SW480 (cell line): ENCODE data around the gene AIG1.
"Not testable (repeated sequence)": the region's sequence is repeated elsewhere in the genome, so short reads cannot be mapped to it uniquely, and the experiment has no call there.

ENCODE experiments used
- DNase-seq: peaks from one replicate; pipeline ENCODE4 v3.0.0-alpha.2; 2016; ENCODE audit warnings: low spot score

The AIG1 gene

GRCh38 chr6:143276436-143276835 lies 215.7 kb downstream of the AIG1 start:
- DNase-seq = no peak

- peak; percentile 8 for DNase-seq
Measured at GRCh38 chr6:143279385-143279784, 218.7 kb downstream of the AIG1 start.

- DNase-seq = no peak
Measured at GRCh38 chr6:143283887-143284645, 223.4 kb downstream of the AIG1 start.

- no peak for DNase-seq
Measured at GRCh38 chr6:143286251-143286795, 225.6 kb downstream of the AIG1 start.

GRCh38 chr6:143288923-143289322 lies 228.2 kb downstream of the AIG1 start:
- no peak for DNase-seq

- no peak for DNase-seq
Measured at GRCh38 chr6:143290206-143290605, 229.5 kb downstream of the AIG1 start.

GRCh38 chr6:143293523-143293922 lies 232.8 kb downstream of the AIG1 start:
- DNase-seq = no peak

GRCh38 chr6:143294265-143294860 lies 233.7 kb downstream of the AIG1 start:
- DNase-seq = no peak

- DNase-seq = no peak
Measured at GRCh38 chr6:143295932-143296331, 235.2 kb downstream of the AIG1 start.

GRCh38 chr6:143298071-143298470 lies 237.4 kb downstream of the AIG1 start:
- no peak for DNase-seq

- DNase-seq = no peak
Measured at GRCh38 chr6:143299253-143300166, 238.8 kb downstream of the AIG1 start.

- no peak for DNase-seq
Measured at GRCh38 chr6:143301188-143301587, 240.5 kb downstream of the AIG1 start.

GRCh38 chr6:143307760-143308159 lies 247.1 kb downstream of the AIG1 start:
- not testable (repeated sequence) for DNase-seq

- no peak for DNase-seq
Measured at GRCh38 chr6:143313163-143313562, 252.5 kb downstream of the AIG1 start.

- DNase-seq = no peak
Measured at GRCh38 chr6:143321491-143322086, 260.9 kb downstream of the AIG1 start.

GRCh38 chr6:143322386-143322785 lies 261.7 kb downstream of the AIG1 start:
- no peak for DNase-seq

GRCh38 chr6:143323729-143324470 lies 263.2 kb downstream of the AIG1 start:
- DNase-seq = no peak

- no peak for DNase-seq
Measured at GRCh38 chr6:143325379-143326140, 264.9 kb downstream of the AIG1 start.

GRCh38 chr6:143328876-143329275 lies 268.2 kb downstream of the AIG1 start:
- no peak for DNase-seq

GRCh38 chr6:143329323-143329722 lies 268.6 kb downstream of the AIG1 start:
- no peak for DNase-seq

- no peak for DNase-seq
Measured at GRCh38 chr6:143331362-143331761, 270.7 kb downstream of the AIG1 start.
